CD4-positive, alpha-beta T cell (primary cell): Measurements from ENCODE around the gene CDK6. TPM values are rescaled to one million over a fixed set of nuclear protein-coding genes. Genes with fewer than 3 reads are reported as not detected.

ENCODE experiments used
- ATAC-seq: fragments of 200-7000 bp; cut with Tn5 transposase; one replicate; pipeline ENCODE4 v1.10.0; 2022; ENCODE audit warnings: mild to moderate bottlenecking; ENCODE audit not compliant: poor library complexity
- CTCF ChIA-PET: fragments of 350-600 bp; sonication (Branson Sonifier 250); formaldehyde crosslinking; loops from one replicate; lab custom pipeline; 2021; ENCODE audit warnings: antibody characterized with exemption, inconsistent platforms; lab: Charles Lee
- POLR2A ChIA-PET: fragments of 350-600 bp; sonication (Branson Sonifier 250); formaldehyde crosslinking; loops from one replicate; lab custom pipeline; 2021; ENCODE audit warnings: antibody characterized with exemption, inconsistent platforms; lab: Charles Lee
- DNase-seq, 14 experiments: peaks; one replicate each; pipeline ENCODE4 v3.0.0-alpha.2; 2013 to 2020; ENCODE audit warnings: mixed read lengths in 2 of 14
- H3K27ac ChIP-seq, 2 donors: one replicate each; pipeline versions ENCODE4 v1.5.1 to v1.7.0; 2013; ENCODE audit warnings: low read length in 2 of 2, low read depth in 1 of 2, mild to moderate bottlenecking in 1 of 2
- H3K27me3 ChIP-seq, 2 experiments: 1 replicate in 1 of 2; 2 replicates in 1 of 2; pipeline versions ENCODE4 v1.6.1 to v1.7.0; 2013; ENCODE audit warnings: low read length in 2 of 2, control low read depth in 1 of 2, mild to moderate bottlenecking in 1 of 2, moderate library complexity in 1 of 2; ENCODE audit not compliant: insufficient read depth in 2 of 2, control insufficient read depth in 1 of 2
- H3K36me3 ChIP-seq: one replicate; pipeline ENCODE4 v1.6.1; 2013; ENCODE audit warnings: low read length, control low read depth; ENCODE audit not compliant: insufficient read depth
- H3K4me1 ChIP-seq: one replicate; pipeline ENCODE4 v1.6.1; 2013; ENCODE audit warnings: low read length, control low read depth; ENCODE audit not compliant: insufficient read depth
- H3K4me3 ChIP-seq: one replicate; pipeline ENCODE4 v1.5.1; 2013; ENCODE audit warnings: mild to moderate bottlenecking, low read length, moderate library complexity
- H3K9me3 ChIP-seq, 2 experiments: 1 replicate in 1 of 2; 2 replicates in 1 of 2; pipeline versions ENCODE4 v1.6.1 to v1.7.0; 2013; ENCODE audit warnings: low read length in 2 of 2, mild to moderate bottlenecking in 2 of 2, control low read depth in 1 of 2, moderate library complexity in 1 of 2; ENCODE audit not compliant: control insufficient read depth in 1 of 2, insufficient read depth in 1 of 2
- H3K27ac Mint-ChIP-seq: one replicate; pipeline ENCODE4 v1.8.0; 2020; ENCODE audit warnings: mixed read lengths
- H3K27me3 Mint-ChIP-seq: one replicate; pipeline ENCODE4 v1.8.0; 2021; ENCODE audit warnings: mixed read lengths
- H3K36me3 Mint-ChIP-seq: one replicate; pipeline ENCODE4 v1.8.0; 2021; ENCODE audit warnings: low read depth, mixed read lengths
- H3K4me1 Mint-ChIP-seq: one replicate; pipeline ENCODE4 v1.8.0; 2021; ENCODE audit warnings: low read depth, mixed read lengths
- H3K4me3 Mint-ChIP-seq: one replicate; pipeline ENCODE4 v1.8.0; 2020; ENCODE audit warnings: mild to moderate bottlenecking, mixed read lengths
- H3K9me3 Mint-ChIP-seq: one replicate; pipeline ENCODE4 v1.8.0; 2020; ENCODE audit warnings: mixed read lengths
- intact Hi-C, 2 experiments: fragments of 100-400 bp; cut with DNase I in 1 of 2; cut with micrococcal nuclease in 1 of 2; formaldehyde crosslinking; loops; one replicate each; pipeline versions ENCODE4 v1.15.1 to v1.9.0; 2023 to 2025; cut with DNase I, micrococcal nuclease
- total RNA-seq, 174 experiments: library from RNA in 2 of 174; stranded (reverse) in 2 of 174; gene quantifications; one replicate each; pipeline ENCODE4 v1.2.3 and lab custom pipeline; 2021 to 2026
- TF ChIP-seq, protein P1 (sequence below): fragments of 200-600 bp; IDR thresholded peaks from one replicate; pipeline ENCODE4 v1.8.0; 2022; ENCODE audit warnings: antibody characterized with exemption, mild to moderate bottlenecking

The CDK6 gene
- total RNA-seq, 2 experiments from 2014 or later = 13.0 to 13.7 TPM

- TF ChIP-seq, protein P1, sequence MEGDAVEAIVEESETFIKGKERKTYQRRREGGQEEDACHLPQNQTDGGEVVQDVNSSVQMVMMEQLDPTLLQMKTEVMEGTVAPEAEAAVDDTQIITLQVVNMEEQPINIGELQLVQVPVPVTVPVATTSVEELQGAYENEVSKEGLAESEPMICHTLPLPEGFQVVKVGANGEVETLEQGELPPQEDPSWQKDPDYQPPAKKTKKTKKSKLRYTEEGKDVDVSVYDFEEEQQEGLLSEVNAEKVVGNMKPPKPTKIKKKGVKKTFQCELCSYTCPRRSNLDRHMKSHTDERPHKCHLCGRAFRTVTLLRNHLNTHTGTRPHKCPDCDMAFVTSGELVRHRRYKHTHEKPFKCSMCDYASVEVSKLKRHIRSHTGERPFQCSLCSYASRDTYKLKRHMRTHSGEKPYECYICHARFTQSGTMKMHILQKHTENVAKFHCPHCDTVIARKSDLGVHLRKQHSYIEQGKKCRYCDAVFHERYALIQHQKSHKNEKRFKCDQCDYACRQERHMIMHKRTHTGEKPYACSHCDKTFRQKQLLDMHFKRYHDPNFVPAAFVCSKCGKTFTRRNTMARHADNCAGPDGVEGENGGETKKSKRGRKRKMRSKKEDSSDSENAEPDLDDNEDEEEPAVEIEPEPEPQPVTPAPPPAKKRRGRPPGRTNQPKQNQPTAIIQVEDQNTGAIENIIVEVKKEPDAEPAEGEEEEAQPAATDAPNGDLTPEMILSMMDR = no peak
- Mint-ChIP-seq H3K27ac (no peak overlapping the region), H3K4me1 (no peaks in the 10 kb centered on the region), H3K4me3 (no peak overlapping the region), H3K27me3 (no peaks in the 10 kb centered on the region), H3K36me3 (no peaks in the 10 kb centered on the region), H3K9me3 (no peaks in the 10 kb centered on the region)
- ATAC-seq (no peak), DNase-seq (no peak)
- Histone ChIP-seq H3K36me3 (no peaks in the 10 kb centered on the region), H3K9me3 (no peaks in the 10 kb centered on the region), H3K4me3 (no peak overlapping the region), H3K4me1 (peaks cover 10% of the 10 kb centered on the region), H3K27ac (no peak overlapping the region), H3K27me3 (no peaks in the 10 kb centered on the region)
- POLR2A ChIA-PET = no interaction called here
- CTCF ChIA-PET = interaction anchor here (0.8 kb wide), 1 partner anchor 209 kb away, joined by 3 read pairs; the partner anchor contains the start of gene FAM133B
- intact Hi-C loops = no loop called here
Observed at GRCh38 chr7:92799446-92800211, 36.7 kb downstream of the CDK6 start.

DNA sequence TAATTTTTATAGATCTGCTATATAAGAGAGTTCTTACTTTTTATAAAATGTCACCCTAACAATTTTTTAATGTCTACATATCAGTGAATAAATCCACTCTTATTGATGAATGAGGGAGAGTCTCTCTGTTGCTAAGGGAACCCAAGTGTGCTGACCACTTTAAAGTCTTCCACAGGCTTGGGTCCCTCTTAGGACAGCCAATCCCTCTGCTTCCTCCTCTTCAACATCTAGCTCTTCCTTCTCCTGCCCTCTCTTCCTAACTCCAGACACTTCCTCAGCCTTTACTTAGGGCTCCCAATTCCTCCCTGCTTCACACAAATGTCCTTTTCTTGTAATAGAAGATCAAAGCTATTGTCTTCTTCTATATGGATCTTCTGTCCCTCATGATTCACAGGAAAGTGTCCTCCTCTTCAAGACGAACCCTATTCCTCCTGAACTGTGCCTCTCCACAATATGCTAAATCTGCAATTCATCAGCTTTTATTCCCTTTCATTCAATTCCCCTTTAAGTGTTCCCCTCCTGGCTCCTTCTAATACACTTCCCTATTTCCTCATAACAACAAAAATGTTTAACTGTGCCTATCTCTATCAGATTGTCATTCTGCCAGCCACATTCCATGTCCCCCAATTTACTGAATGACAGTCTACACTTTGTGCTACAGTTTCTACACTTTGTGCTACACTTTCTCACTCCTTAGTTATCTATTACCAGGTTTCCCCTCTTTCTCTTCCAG, 37.7 kb downstream of the CDK6 start:
- Mint-ChIP-seq H3K4me3 (no peak overlapping the region), H3K4me1 (peaks cover 5% of the 10 kb centered on the region), H3K27ac (no peak overlapping the region), H3K36me3 (no peaks in the 10 kb centered on the region), H3K27me3 (no peaks in the 10 kb centered on the region), H3K9me3 (no peaks in the 10 kb centered on the region)
- Histone ChIP-seq H3K27ac (no peak overlapping the region), H3K27me3 (no peaks in the 10 kb centered on the region), H3K36me3 (no peaks in the 10 kb centered on the region), H3K4me3 (no peak overlapping the region), H3K9me3 (no peaks in the 10 kb centered on the region), H3K4me1 (peaks cover 10% of the 10 kb centered on the region)
- intact Hi-C loops = no loop called here
- TF ChIP-seq, protein P1 = no peak
- no peak for ATAC-seq
- ChIA-PET CTCF (interaction anchor here (0.8 kb wide), 1 partner anchor 208 kb away, joined by 3 read pairs; the partner anchor contains the start of gene FAM133B), POLR2A (no interaction called here)
- DNase-seq = no peak

DNA sequence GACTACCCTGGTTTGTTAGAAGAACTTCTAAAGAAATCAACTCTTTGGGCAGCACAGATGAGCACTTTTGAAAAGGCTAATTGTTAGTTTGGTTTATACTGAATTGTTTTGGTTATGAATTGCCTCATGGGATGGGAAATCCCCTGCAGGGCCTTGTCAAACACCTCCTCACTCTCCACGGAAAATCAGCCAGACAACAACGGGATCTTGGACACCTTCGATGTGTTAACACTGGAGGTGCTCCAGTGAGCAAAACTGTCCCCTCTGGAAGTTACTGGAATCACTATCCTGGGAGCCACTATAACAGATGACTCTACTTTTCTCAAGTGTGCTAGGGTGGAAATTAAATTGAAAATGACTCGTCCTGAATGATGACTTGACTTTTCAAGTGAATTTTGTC, 38.7 kb downstream of the CDK6 start:
- ChIA-PET CTCF (no interaction called here), POLR2A (no interaction called here)
- Histone ChIP-seq H3K4me1 (peaks cover 10% of the 10 kb centered on the region), H3K36me3 (no peaks in the 10 kb centered on the region), H3K27ac (no peak overlapping the region), H3K4me3 (no peak overlapping the region), H3K9me3 (no peaks in the 10 kb centered on the region), H3K27me3 (no peaks in the 10 kb centered on the region)
- H3K4me3 Mint-ChIP-seq = no peak overlapping the region
- H3K4me1 Mint-ChIP-seq = peaks cover 10% of the 10 kb centered on the region
- H3K27ac Mint-ChIP-seq = no peak overlapping the region
- H3K36me3 Mint-ChIP-seq = no peaks in the 10 kb centered on the region
- no peaks in the 10 kb centered on the region for H3K9me3 Mint-ChIP-seq
- no peak for ATAC-seq
- DNase-seq = peak in 2 of 14 experiments; percentile 22 to 28
- H3K27me3 Mint-ChIP-seq = no peaks in the 10 kb centered on the region
- TF ChIP-seq, protein P1 = no peak
- intact Hi-C loops = no loop called here
